Eye (tissue), 1 donor: ENCODE results near the gene TPRN.

ENCODE experiments used
- DNase-seq: peaks from one replicate; pipeline ENCODE4 v3.0.0-alpha.2; 2015

The TPRN gene

GRCh38 chr9:137235424-137236237 lies 35.1 kb upstream of the TPRN start:
- DNase-seq, result no peak

DNA sequence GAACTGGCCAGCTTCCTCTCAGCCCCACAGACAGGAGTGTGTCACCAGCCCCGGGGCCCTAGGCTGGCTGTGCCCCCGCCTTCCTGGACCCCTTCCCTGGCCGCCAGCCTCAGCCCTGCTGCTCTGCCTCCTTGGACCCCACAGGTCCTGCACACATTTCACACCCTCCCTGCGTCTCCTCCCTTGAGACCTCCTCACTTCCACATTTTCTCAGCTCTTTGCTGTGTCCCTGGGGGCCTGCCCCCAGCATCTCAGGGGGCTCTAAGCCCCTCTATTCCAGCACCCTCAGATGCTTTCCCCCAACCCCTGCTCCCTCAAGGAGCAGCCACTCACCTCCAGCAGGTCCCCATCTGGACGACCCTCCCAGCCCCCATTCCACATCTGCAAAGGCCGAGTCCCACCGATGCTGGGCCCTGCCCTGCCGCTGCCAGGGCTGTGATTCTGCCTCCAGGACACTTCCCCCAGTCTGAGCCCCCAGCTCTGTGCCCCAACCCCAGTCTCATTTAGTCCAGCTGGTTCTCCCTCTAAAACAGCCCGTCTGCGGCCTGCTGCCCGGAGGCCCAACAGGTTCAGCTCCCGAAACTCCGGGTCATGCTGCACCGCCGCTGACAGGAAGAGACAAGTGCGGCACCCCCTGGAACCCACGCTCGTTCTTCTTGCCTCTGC lies 34.4 kb upstream of the TPRN start:
- no peak for DNase-seq

GRCh38 chr9:137234055-137234697 lies 33.6 kb upstream of the TPRN start:
- no peak for DNase-seq

DNA sequence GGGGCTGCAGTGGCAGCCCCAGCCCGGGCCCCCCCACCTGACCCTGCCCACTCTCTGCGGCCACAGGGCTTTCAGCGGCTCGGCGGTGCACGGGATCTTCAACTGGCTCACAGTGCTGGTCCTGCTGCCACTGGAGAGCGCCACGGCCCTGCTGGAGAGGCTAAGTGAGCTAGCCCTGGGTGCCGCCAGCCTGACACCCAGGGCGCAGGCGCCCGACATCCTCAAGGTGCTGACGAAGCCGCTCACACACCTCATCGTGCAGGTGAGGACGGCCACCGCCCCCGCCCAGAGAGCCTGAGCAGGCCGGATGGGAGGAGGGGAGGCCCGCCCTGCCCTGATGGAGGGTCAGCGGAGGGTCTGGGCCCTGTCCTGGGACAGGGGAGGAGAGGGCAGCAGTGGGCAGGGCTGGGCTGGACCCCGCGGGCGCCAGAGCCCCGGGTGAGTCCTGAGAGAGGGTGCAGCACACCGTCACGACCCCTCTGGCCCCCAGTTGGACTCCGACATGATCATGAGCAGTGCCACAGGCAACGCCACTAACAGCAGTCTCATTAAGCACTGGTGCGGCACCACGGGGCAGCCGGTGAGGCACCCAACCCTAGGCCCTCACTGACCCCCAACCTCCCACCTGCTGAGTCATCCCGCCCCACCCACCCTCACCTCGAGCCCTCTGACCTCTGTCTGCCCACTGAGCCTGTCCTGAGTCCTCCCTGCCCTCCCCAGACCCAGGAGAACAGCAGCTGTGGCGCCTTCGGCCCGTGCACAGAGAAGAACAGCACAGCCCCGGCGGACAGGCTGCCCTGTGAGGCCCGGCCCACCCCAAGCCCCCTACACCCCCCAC lies 32.8 kb upstream of the TPRN start:
- no peak for DNase-seq

GRCh38 chr9:137232510-137232909 lies 32.0 kb upstream of the TPRN start:
- no peak for DNase-seq

DNA sequence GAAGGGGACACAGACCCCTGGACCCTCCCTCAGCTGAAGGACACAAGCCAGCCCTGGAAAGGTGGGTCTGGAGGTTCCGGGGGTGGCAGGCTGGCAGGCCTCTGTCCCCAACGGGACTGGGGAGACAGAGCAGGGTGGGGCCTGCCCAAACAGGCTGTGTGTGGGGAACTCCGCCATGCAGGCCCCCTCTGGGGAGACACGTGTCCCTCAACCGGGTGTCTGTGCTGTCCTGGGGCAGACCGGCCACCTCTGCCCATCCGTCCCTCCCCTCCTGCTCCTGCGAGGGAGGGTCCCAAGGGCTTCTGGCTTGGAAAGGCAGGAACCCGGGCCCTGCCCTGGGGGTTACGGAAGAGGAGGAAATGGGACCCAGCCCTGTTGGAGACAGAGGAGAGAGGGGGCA lies 31.6 kb upstream of the TPRN start:
- no peak for DNase-seq

DNA sequence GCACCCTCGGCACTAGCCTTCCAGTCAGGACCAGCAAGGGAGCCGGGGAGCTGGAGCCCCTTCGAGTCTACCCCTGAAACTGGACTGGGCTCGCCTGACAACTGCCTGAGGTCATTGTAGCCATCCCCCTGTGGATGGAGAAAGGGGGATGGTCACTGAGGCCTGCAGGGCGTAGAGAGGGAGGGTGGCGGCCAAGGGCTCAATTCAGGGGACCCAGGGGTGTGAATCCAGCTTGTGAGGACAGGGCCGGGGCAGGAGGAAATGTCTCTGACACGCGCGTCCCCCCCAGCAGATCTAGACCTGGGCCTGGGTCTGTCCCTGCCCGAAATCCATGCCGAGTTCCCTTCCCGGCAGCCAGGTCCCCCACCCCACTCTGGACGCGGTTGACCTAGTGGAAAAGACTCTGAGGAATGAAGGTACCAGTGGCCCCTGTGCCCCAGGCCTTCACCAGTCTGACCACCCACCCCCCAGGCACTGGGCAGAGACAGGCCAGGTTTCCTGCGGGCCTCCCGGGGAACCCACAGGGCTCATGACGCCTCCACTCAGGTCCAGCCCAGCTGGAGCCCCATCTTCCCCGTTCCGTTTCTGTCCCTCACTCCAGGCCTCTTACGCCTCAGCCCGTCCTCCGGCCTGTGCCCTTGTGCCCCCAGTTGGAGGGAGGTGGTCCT lies 31.0 kb upstream of the TPRN start:
- DNase-seq, result no peak

GRCh38 chr9:137230705-137231371 lies 30.3 kb upstream of the TPRN start, which contains the start of gene SLC34A3:
Gene SLC34A3, plus strand, starts transcription at chr9:137230901. Its CDS starts 802 bp downstream, at chr9:137231703.
- no peak for DNase-seq

GRCh38 chr9:137229903-137230704 lies 29.6 kb upstream of the TPRN start:
- DNase-seq, result no peak

DNA sequence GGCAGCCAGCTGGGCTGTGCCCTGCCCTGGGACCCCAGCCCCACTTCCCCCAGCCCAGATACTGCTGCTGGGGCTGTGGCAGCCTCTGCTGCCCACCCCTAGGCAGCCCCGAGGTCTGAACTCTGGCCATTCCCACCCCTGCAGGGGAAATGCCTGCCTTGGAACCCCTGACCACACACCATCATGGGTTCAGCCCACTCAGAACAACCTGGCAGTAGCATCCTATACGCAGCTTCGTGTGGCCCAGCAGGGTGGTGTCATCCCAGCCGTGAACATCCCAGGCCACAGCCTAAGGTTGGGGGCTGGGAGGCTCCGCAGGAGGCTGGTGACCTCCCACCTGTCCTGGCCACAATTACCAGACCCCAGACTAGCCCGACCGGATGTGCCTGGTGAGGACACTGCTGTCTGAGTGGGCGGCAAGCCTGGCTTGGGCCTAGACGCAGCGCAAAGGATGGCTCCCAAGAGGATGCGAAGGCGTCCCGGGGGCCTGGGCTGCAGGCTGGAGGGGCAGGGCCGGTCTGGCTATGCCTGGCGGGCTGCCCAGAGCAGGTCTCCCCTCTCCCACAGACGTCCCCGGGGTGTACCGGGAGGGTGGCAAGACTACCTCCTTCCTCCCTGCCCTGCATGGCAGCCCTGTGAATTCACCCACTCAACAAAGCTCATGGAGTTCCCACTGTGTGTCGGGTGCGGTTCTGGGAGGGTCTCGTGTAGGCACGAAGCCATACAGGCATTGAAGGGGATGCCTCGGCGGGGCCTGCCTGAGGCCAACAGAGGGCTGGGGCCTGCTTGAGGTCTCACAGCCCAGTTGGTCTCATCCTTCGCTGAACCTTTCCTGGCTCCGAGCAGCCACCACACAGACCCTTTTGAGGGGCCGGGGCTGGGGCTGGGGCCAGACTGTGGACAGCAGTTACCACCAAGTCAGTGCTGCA lies 28.7 kb upstream of the TPRN start:
- no peak for DNase-seq

- no peak for DNase-seq
These were observed 28.0 kb upstream of the TPRN start for GRCh38 chr9:137228506-137228967.

GRCh38 chr9:137227853-137228505 lies 27.4 kb upstream of the TPRN start:
- DNase-seq, result no peak

DNA sequence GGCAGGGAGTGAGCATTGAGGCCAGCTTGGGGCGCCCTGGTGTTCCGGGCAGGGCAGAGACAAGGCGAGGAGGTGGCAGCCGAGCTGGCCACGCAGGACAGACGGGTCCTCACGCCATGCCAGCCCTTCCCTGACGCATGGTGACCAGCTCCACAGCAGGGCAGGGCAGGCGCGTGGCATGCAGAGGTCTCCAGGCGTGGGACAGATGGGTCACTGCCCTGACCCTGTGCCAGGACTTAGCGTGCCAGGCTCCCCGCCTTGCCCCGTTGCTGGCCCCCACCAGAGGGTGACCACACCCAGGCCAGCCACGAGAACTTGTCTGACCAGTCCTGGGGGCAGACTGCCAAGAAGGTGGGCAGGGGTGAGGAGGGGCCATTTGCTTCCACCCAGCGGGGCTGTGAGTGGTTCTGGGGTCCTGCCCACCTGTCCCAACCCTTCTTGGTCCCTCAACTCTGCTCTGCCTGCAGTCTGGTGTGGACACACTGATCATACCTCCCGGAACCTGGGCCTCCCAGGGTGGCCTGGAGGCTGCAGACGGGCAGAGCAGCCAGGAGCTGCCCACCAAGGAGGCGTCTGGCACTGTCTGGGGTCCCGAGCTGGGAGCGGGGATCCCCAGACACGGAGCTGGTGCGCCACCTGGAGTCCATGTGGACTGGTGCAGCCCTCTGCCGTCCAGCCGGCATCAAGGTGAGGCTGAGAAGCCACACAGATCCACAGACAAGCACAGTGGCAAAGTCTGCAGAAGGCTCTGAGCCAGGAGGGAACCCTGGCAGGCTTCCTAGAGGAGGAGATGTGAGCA lies 26.7 kb upstream of the TPRN start, which contains the start of gene RNF224:
TSS of gene RNF224 (plus strand) at position 449 of the 799 bp plus-strand sequence. CDS start 834 bp downstream, outside the sequence.
- peak; percentile 91 for DNase-seq

GRCh38 chr9:137226338-137227053 lies 26.0 kb upstream of the TPRN start:
- no peak for DNase-seq

DNA sequence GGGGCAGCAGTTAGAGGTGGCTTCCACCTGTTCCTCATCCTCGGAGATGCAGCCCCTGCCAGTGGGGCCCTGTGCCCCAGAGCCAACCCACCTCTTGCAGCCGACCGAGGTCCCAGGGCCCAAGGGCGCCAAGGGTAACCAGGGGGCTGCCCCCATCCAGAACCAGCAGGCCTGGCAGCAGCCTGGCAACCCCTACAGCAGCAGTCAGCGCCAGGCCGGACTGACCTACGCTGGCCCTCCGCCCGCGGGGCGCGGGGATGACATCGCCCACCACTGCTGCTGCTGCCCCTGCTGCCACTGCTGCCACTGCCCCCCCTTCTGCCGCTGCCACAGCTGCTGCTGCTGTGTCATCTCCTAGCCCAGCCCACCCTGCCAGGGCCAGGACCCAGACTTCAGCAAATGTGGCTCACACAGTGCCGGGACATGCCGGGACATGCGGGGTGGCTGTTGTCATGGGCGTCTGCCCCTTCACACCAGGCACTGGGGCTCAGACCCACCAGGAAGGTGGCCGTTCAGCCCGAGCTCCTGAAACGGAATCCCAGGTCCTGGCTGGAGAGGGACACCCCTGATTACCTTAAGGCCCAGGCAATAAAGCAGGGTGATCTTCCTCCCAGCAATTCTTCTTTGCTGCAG lies 25.3 kb upstream of the TPRN start:
- no peak for DNase-seq

DNA sequence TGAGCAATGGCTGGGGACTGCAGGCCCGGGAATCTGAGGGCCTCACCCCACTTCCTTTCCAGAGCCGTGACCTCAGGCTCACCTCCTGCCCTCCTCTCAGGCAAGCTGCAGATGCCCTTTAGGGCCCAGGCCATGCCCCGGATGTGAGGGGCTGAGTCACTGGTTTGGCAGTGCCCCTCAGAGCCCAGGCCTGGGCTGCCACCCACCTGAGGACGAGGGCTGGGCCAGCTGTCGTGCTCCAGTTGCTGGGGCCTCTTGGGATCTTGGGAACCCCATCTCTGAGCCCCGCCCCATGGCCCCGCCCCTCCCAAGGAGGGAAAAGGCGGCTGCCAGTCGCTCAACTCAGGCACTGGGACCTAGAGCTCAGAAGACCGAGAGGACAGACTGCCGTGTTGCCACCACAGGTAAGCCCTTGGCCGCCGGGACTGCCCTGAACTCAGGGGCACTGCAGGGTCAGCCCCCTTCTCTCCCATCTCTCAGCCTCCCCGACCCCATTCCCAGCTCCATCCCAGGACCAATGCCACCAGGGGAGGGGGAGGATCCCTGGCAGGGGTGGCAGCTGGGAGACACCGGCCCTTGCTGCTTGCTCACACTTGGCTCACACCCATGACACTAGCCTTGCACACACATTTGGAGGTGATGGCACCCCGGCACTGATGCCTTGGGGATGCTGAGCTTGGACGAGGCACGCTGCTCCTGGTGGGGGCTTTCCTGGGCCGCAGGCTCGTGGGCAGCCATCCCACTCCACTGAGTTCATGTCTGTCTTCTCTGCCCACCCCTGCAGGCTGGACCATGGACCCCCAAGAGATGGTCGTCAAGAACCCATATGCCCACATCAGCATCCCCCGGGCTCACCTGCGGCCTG lies 24.5 kb upstream of the TPRN start, which contains the start of gene CYSRT1:
TSS of gene CYSRT1 (plus strand) at position 345 of the 865 bp plus-strand sequence. CDS start at position 793, 448 bp downstream.
- DNase-seq, result no peak
